GM21390 (cell line): ENCODE measurements around the gene PRR16.
A peak's percentile ranks its signal among the peaks of the same experiment; 100 is the strongest.
"Not testable (repeated sequence)": the region's sequence is repeated elsewhere in the genome, so short reads cannot be mapped to it uniquely, and the experiment has no call there.

ENCODE experiments used
- ATAC-seq: cut with Tn5 transposase; IDR thresholded peaks from one replicate; pipeline ENCODE4 v1.9.1; 2021; ENCODE audit not compliant: unreplicated experiment

PRR16 gene

GRCh38 chr5:120632430-120632829 lies 168.3 kb downstream of the PRR16 start:
- no peak for ATAC-seq

- no peak for ATAC-seq
Observed at GRCh38 chr5:120638449-120638848, 174.3 kb downstream of the PRR16 start.

- ATAC-seq = no peak
Observed at GRCh38 chr5:120640778-120641177, 176.7 kb downstream of the PRR16 start.

GRCh38 chr5:120644516-120644915 lies 180.4 kb downstream of the PRR16 start:
- no peak for ATAC-seq

GRCh38 chr5:120655828-120656435 lies 191.8 kb downstream of the PRR16 start:
- ATAC-seq = peak; percentile 59

- ATAC-seq = no peak
Observed at GRCh38 chr5:120657104-120657503, 193.0 kb downstream of the PRR16 start.

- no peak for ATAC-seq
Observed at GRCh38 chr5:120677481-120677880, 213.4 kb downstream of the PRR16 start.

GRCh38 chr5:120678279-120678678 lies 214.2 kb downstream of the PRR16 start:
- ATAC-seq = no peak

GRCh38 chr5:120682851-120683250 lies 218.8 kb downstream of the PRR16 start:
- no peak for ATAC-seq

- ATAC-seq = no peak
Observed at GRCh38 chr5:120683580-120683979, 219.5 kb downstream of the PRR16 start.

- ATAC-seq = no peak
Observed at GRCh38 chr5:120684213-120684612, 220.1 kb downstream of the PRR16 start.

- no peak for ATAC-seq
Observed at GRCh38 chr5:120684749-120685415, 220.8 kb downstream of the PRR16 start.

GRCh38 chr5:120690621-120691407 lies 226.7 kb downstream of the PRR16 start:
- ATAC-seq = no peak

- ATAC-seq = no peak
Observed at GRCh38 chr5:120692325-120692724, 228.2 kb downstream of the PRR16 start.

- no peak for ATAC-seq
Observed at GRCh38 chr5:120695368-120695880, 231.3 kb downstream of the PRR16 start.

- ATAC-seq = no peak
Observed at GRCh38 chr5:120697147-120697546, 233.0 kb downstream of the PRR16 start.

- ATAC-seq = not testable (repeated sequence)
Observed at GRCh38 chr5:120697670-120698327, 233.7 kb downstream of the PRR16 start.

- not testable (repeated sequence) for ATAC-seq
Observed at GRCh38 chr5:120700653-120701052, 236.6 kb downstream of the PRR16 start.

- ATAC-seq = not testable (repeated sequence)
Observed at GRCh38 chr5:120702817-120703538, 238.9 kb downstream of the PRR16 start.

- ATAC-seq = no peak
Observed at GRCh38 chr5:120703918-120704587, 240.0 kb downstream of the PRR16 start.
